K562 (cell line): Measurements from ENCODE around the gene DHPS. TPM values are rescaled to one million over a fixed set of nuclear protein-coding genes. Genes with fewer than 3 reads are reported as not detected.
A peak's percentile ranks its signal among the peaks of the same experiment; 100 is the strongest.

Experiments used
- ATAC-seq: fragments of 200-7000 bp; cut with Tn5 transposase; 3 replicates; pipeline ENCODE4 v1.9.1; 2020; ENCODE audit warnings: moderate library complexity
- BruUV-seq: library from RNA; stranded (reverse); fragments of 400-500 nt; replicated peaks from 2 replicates; lab custom pipeline; 2021; lab: Mats Ljungman, UMichigan
- CTCF ChIA-PET: fragments of 300-600 bp; formaldehyde crosslinking; extraction: SDS; loops from one replicate; lab custom pipeline; 2021; ENCODE audit warnings: low intra/inter-chr PET ratio; lab: Yijun Ruan, JAX
- POLR2A ChIA-PET: fragments of 300-600, 350-650 bp; sonication (Branson Sonifier 250); formaldehyde crosslinking; extraction: SDS; loops from one replicate; lab custom pipeline; 2021; ENCODE audit warnings: antibody characterized with exemption, inconsistent platforms; lab: Yijun Ruan, JAX
- DNase-seq, 4 experiments: peaks; one replicate each; pipeline versions ENCODE4 v3.0.0 to v3.0.0-alpha.2; 2011 to 2018; ENCODE audit warnings: low spot score in 3 of 4, mixed read lengths in 3 of 4; ENCODE audit errors: extremely low read depth in 1 of 4
- FAIRE-seq: peaks from 2 replicates; lab custom pipeline; 2011; peaks lifted over from hg19 to GRCh38; lab: Jason Lieb, UNC
- H2AFZ ChIP-seq: 2 replicates; pipeline ENCODE4 v1.6.0; 2011; ENCODE audit warnings: low read depth, low read length, control low read depth, inconsistent platforms
- H3K27ac ChIP-seq: fragments of 200-600 bp; 3 replicates; pipeline ENCODE4 v1.8.0; 2011; ENCODE audit warnings: low read depth, mild to moderate bottlenecking, control low read depth, inconsistent platforms, low read length, moderate library complexity, mixed read lengths; ENCODE audit errors: extremely low read depth
- H3K27me3 ChIP-seq, 2 experiments: fragments of 300-600 bp in 1 of 2; 2 replicates in 1 of 2; 3 replicates in 1 of 2; pipeline versions ENCODE4 v1.6.0 to v1.8.0; 2011; ENCODE audit warnings: inconsistent platforms in 2 of 2, low read length in 2 of 2, mild to moderate bottlenecking in 1 of 2, mixed read lengths in 1 of 2, moderate library complexity in 1 of 2; ENCODE audit not compliant: control insufficient read depth in 2 of 2, insufficient read depth in 2 of 2
- H3K36me3 ChIP-seq: fragments of 300-600 bp; 3 replicates; pipeline ENCODE4 v1.8.0; 2011; ENCODE audit warnings: mild to moderate bottlenecking, low read length, inconsistent platforms; ENCODE audit not compliant: control insufficient read depth, insufficient read depth
- H3K4me1 ChIP-seq, 2 experiments: fragments of 200-600 bp in 1 of 2; replicated peaks in 1 of 2; 2 replicates in 1 of 2; 3 replicates in 1 of 2; pipeline versions ENCODE4 v1.5.1 to v1.8.0; 2011; ENCODE audit warnings: inconsistent platforms in 2 of 2, low read length in 2 of 2, mild to moderate bottlenecking in 1 of 2, mixed read lengths in 1 of 2, moderate library complexity in 1 of 2; ENCODE audit not compliant: control insufficient read depth in 2 of 2, insufficient read depth in 2 of 2
- H3K4me2 ChIP-seq: 2 replicates; pipeline ENCODE4 v1.6.1; 2011; ENCODE audit warnings: low read length, control low read depth, inconsistent platforms, mixed read lengths; ENCODE audit not compliant: insufficient read depth
- H3K4me3 ChIP-seq: fragments of 200-600 bp; sonication (generic), shearing (Covaris generic); 2 replicates; pipeline ENCODE4 v1.5.1; 2016; ENCODE audit warnings: control low read depth, inconsistent platforms
- H3K79me2 ChIP-seq: fragments of 200-600 bp; 3 replicates; pipeline ENCODE4 v1.8.0; 2011; ENCODE audit warnings: low read length, inconsistent platforms; ENCODE audit not compliant: control insufficient read depth, insufficient read depth
- H3K9ac ChIP-seq, 2 experiments: 2 replicates each; pipeline versions ENCODE4 v1.6.0 to v1.6.1; 2011; ENCODE audit warnings: low read depth in 2 of 2, low read length in 2 of 2, control low read depth in 1 of 2, inconsistent platforms in 1 of 2, mild to moderate bottlenecking in 1 of 2, mixed read lengths in 1 of 2; ENCODE audit not compliant: insufficient read depth in 1 of 2
- H3K9me1 ChIP-seq: one replicate; pipeline ENCODE4 v1.6.0; 2011; ENCODE audit warnings: inconsistent platforms, mild to moderate bottlenecking, low read length, moderate library complexity; ENCODE audit not compliant: control insufficient read depth, insufficient read depth
- H3K9me3 ChIP-seq: replicated peaks from 2 replicates; pipeline ENCODE4 v1.5.1; 2011; ENCODE audit warnings: low read depth, low read length, inconsistent platforms; ENCODE audit not compliant: control insufficient read depth, insufficient read depth
- H4K20me1 ChIP-seq: replicated peaks from 2 replicates; pipeline ENCODE4 v1.6.1; 2011; ENCODE audit warnings: low read length, inconsistent platforms, mixed read lengths; ENCODE audit not compliant: control insufficient read depth, insufficient read depth
- BRD4 ChIP-seq: fragments of 200-600 bp; sonication (generic); IDR thresholded peaks from 2 replicates; pipeline ENCODE4 v1.6.1; 2017; ENCODE audit warnings: inconsistent platforms
- CBX1 ChIP-seq: sonication (generic); IDR thresholded peaks from 2 replicates; pipeline ENCODE4 v1.6.1; 2016; ENCODE audit warnings: antibody characterized with exemption, low read depth, mild to moderate bottlenecking
- HSF4 ChIP-seq: fragments of 250-450 bp; sonication (Bioruptor Pico); IDR thresholded peaks from 2 replicates; pipeline ENCODE4 v2.1.2; 2022; ENCODE audit warnings: mild to moderate bottlenecking, moderate library complexity, borderline replicate concordance
- KLF13 ChIP-seq: fragments of 450-650 bp; IDR thresholded peaks from 2 replicates; pipeline ENCODE4 v1.6.1; 2016; ENCODE audit warnings: missing genetic modification characterization, low read depth, mild to moderate bottlenecking, missing compliant biosample characterization, moderate library complexity, borderline replicate concordance
- NFIC ChIP-seq: fragments of 450-650 bp; IDR thresholded peaks from 2 replicates; pipeline ENCODE4 v1.6.1; 2017; ENCODE audit warnings: mild to moderate bottlenecking, inconsistent platforms
- POLR3G ChIP-seq: IDR thresholded peaks from 2 replicates; pipeline ENCODE4 v1.6.1; 2011; ENCODE audit not compliant: insufficient read length, insufficient replicate concordance; ENCODE audit errors: extremely low read depth
- PRMT5 ChIP-seq: sonication (generic); formaldehyde crosslinking; IDR thresholded peaks from 2 replicates; pipeline ENCODE4 v1.5.0; 2020; ENCODE audit warnings: missing genetic modification reagents
- RBM39 ChIP-seq: fragments of 200-400 bp; formaldehyde crosslinking; optimal IDR thresholded peaks from 2 replicates; pipeline ENCODE3; 2018; ENCODE audit warnings: low read depth, low read length
- ZNF165 ChIP-seq: fragments of 250-450 bp; sonication (Bioruptor Pico); IDR thresholded peaks from 2 replicates; pipeline ENCODE4 v1.4.0; 2020; ENCODE audit warnings: borderline replicate concordance
- ZNF324 ChIP-seq: fragments of 250-450 bp; sonication (Bioruptor Pico); IDR thresholded peaks from 2 replicates; pipeline ENCODE4 v1.4.0; 2020; ENCODE audit warnings: mild to moderate bottlenecking
- WGBS: fragments of 100-300 bp; shearing (Covaris generic); methylation state at CpG from one replicate; pipeline ENCODE4 v1.1.6; 2016; ENCODE audit warnings: low coverage, mixed read lengths; ENCODE audit not compliant: insufficient coverage; ENCODE audit errors: missing lambda C conversion rate; 5-methylcytosine and 5-hydroxymethylcytosine counted together
- in situ Hi-C: fragments of 300-500 bp; cut with MboI; formaldehyde crosslinking; loops from 4 replicates; pipeline ENCODE4 v1.15.0; 2018; ENCODE audit warnings: inconsistent platforms, mixed read lengths
- intact Hi-C: fragments of 100-400 bp; cut with micrococcal nuclease; formaldehyde crosslinking; loops from 2 replicates; pipeline ENCODE4 v1.14.2; 2022
- polyA plus RNA-seq, 8 experiments: library from polyadenylated mRNA; depleted of rRNA in 4 of 8; stranded (reverse) in 5 of 8; unstranded in 3 of 8; fragments of >200 nt; fragmentation: Nextera tagmentation in 2 of 8; fragmentation: Illumina TruSeq in 1 of 8; extraction: Ambion mirVana in 2 of 8; extraction: Trizol in 1 of 8; gene quantifications; 2 replicates each; pipeline versions ENCODE4 v1.2.1 to v1.2.3, GENCODE V29; 2011 to 2014; ENCODE audit warnings: inconsistent platforms in 1 of 8, missing spikeins in 1 of 8
- total RNA-seq, 7 experiments: library from RNA; depleted of rRNA in 6 of 7; stranded (reverse); fragments of >200 nt in 6 of 7; fragmentation: Illumina TruSeq in 2 of 7; extraction: Trizol in 2 of 7; gene quantifications; 2 replicates each; pipeline versions ENCODE4 v1.2.1 to v1.2.3, GENCODE V29; 2011 to 2021; ENCODE audit warnings: low replicate concordance in 1 of 7
- TF ChIP-seq, protein P1 (sequence below), 2 experiments: fragments of 450-650 bp; IDR thresholded peaks; 2 replicates each; pipeline ENCODE4 v1.6.1; 2016
- TF ChIP-seq, protein P2 (sequence below): fragments of 450-650 bp; IDR thresholded peaks from 2 replicates; pipeline ENCODE4 v1.7.1; 2018; ENCODE audit warnings: mild to moderate bottlenecking, low read depth; ENCODE audit not compliant: partially characterized antibody
- TF ChIP-seq, protein P3 (sequence below): fragments of 250-450 bp; sonication (Bioruptor Pico); IDR thresholded peaks from 2 replicates; pipeline ENCODE4 v1.5.0; 2021; ENCODE audit warnings: mild to moderate bottlenecking, borderline replicate concordance
- TF ChIP-seq, protein P4 (sequence below): fragments of 450-650 bp; formaldehyde crosslinking; IDR thresholded peaks from 2 replicates; pipeline ENCODE4 v1.4.0; 2020; ENCODE audit warnings: mild to moderate bottlenecking, moderate library complexity

DHPS gene
- total and polyA plus RNA-seq, 9 of the 15 experiments (the other 6 are each of a cell fraction or from before 2014, with no cell fraction given), result 47.1 to 110 (median 79.9) TPM

DNA sequence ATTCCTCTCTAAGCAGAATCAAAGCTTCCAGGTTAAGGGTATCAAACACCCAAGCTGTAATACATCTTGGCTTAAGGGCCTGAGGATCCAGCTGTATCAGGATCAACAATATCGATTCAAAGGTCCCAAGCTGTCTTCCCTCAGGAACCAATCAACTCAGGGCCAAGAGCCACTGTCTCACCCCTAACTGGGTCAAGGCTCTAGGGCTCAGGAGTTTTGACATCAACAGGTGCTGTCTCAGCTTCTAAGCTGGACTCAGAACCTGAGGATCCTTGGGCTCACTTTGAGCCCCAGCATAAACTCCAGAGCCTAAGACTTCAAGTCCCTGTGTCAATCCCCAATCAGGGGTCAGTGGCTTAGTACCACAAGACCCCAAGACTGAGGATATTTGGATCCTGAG is 13.8 kb upstream of the DHPS start:
- peak overlapping the region; percentile 42 to 93; a peak in 3 of 4 replicates for H3K9ac ChIP-seq
- no peaks in the 10 kb centered on the region; a peak in 1 of 5 replicates for H3K27me3 ChIP-seq
- H3K9me1 ChIP-seq, result no peaks in the 10 kb centered on the region
- in situ Hi-C loops, result no loop called here
- CTCF ChIA-PET, result no interaction called here
- H3K9me3 ChIP-seq, result no peaks in the 10 kb centered on the region
- no peak for TF ChIP-seq RBM39
- TF ChIP-seq, protein P1, sequence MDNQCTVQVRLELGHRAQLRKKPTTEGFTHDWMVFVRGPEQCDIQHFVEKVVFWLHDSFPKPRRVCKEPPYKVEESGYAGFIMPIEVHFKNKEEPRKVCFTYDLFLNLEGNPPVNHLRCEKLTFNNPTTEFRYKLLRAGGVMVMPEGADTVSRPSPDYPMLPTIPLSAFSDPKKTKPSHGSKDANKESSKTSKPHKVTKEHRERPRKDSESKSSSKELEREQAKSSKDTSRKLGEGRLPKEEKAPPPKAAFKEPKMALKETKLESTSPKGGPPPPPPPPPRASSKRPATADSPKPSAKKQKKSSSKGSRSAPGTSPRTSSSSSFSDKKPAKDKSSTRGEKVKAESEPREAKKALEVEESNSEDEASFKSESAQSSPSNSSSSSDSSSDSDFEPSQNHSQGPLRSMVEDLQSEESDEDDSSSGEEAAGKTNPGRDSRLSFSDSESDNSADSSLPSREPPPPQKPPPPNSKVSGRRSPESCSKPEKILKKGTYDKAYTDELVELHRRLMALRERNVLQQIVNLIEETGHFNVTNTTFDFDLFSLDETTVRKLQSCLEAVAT (IDR thresholded peaks at IDR 0.05), result no peak
- TF ChIP-seq, protein P2, sequence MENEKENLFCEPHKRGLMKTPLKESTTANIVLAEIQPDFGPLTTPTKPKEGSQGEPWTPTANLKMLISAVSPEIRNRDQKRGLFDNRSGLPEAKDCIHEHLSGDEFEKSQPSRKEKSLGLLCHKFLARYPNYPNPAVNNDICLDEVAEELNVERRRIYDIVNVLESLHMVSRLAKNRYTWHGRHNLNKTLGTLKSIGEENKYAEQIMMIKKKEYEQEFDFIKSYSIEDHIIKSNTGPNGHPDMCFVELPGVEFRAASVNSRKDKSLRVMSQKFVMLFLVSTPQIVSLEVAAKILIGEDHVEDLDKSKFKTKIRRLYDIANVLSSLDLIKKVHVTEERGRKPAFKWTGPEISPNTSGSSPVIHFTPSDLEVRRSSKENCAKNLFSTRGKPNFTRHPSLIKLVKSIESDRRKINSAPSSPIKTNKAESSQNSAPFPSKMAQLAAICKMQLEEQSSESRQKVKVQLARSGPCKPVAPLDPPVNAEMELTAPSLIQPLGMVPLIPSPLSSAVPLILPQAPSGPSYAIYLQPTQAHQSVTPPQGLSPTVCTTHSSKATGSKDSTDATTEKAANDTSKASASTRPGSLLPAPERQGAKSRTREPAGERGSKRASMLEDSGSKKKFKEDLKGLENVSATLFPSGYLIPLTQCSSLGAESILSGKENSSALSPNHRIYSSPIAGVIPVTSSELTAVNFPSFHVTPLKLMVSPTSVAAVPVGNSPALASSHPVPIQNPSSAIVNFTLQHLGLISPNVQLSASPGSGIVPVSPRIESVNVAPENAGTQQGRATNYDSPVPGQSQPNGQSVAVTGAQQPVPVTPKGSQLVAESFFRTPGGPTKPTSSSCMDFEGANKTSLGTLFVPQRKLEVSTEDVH, result no peak
- TF ChIP-seq BRD4, result no peak
- no peak for TF ChIP-seq PRMT5
- TF ChIP-seq HSF4 (CRISPR knock-in tag), result no peak
- no peak for TF ChIP-seq ZNF165
- TF ChIP-seq, protein P3, sequence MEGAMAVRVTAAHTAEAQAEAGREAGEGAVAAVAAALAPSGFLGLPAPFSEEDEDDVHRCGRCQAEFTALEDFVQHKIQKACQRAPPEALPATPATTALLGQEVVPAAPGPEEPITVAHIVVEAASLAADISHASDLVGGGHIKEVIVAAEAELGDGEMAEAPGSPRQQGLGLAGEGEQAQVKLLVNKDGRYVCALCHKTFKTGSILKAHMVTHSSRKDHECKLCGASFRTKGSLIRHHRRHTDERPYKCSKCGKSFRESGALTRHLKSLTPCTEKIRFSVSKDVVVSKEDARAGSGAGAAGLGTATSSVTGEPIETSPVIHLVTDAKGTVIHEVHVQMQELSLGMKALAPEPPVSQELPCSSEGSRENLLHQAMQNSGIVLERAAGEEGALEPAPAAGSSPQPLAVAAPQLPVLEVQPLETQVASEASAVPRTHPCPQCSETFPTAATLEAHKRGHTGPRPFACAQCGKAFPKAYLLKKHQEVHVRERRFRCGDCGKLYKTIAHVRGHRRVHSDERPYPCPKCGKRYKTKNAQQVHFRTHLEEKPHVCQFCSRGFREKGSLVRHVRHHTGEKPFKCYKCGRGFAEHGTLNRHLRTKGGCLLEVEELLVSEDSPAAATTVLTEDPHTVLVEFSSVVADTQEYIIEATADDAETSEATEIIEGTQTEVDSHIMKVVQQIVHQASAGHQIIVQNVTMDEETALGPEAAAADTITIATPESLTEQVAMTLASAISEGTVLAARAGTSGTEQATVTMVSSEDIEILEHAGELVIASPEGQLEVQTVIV (CRISPR knock-in tag), result no peak
- no peak for TF ChIP-seq POLR3G
- TF ChIP-seq ZNF324 (CRISPR knock-in tag), result no peak
- TF ChIP-seq NFIC, result no peak
- TF ChIP-seq, protein P4, sequence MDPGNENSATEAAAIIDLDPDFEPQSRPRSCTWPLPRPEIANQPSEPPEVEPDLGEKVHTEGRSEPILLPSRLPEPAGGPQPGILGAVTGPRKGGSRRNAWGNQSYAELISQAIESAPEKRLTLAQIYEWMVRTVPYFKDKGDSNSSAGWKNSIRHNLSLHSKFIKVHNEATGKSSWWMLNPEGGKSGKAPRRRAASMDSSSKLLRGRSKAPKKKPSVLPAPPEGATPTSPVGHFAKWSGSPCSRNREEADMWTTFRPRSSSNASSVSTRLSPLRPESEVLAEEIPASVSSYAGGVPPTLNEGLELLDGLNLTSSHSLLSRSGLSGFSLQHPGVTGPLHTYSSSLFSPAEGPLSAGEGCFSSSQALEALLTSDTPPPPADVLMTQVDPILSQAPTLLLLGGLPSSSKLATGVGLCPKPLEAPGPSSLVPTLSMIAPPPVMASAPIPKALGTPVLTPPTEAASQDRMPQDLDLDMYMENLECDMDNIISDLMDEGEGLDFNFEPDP, result no peak
- no peak for TF ChIP-seq CBX1
- no peak for TF ChIP-seq KLF13
- H2AFZ ChIP-seq, result no peak overlapping the region
- no peak for ATAC-seq
- H3K4me3 ChIP-seq, result peak overlapping the region; percentile 82
- peak overlapping the region; percentile 91 for H3K4me2 ChIP-seq
- no peak for FAIRE-seq
- 50% methylated on average over 1 of the region's 1 CpG for WGBS
- POLR2A ChIA-PET, result interaction anchor here (0.7 to 2.6 kb wide), 3 partner anchors 10 to 488 kb away, joined by 3 to 21 read pairs (median 4); no protein-coding TSS in a partner anchor
- no peak for DNase-seq
- H4K20me1 ChIP-seq, result no peaks in the 10 kb centered on the region
- peaks cover 7% of the 10 kb centered on the region; the same call in 1 of the 3 replicates for H3K79me2 ChIP-seq
- peak overlapping the region; percentile 22; the same call in 2 of the 3 replicates for H3K27ac ChIP-seq
- peaks cover 0 to 30% of the 10 kb centered on the region in 2 experiments; a peak in 3 of 5 replicates for H3K4me1 ChIP-seq
- intact Hi-C loops, result no loop called here
- no TSS peak for BruUV-seq
- H3K36me3 ChIP-seq, result peaks cover 50% of the 10 kb centered on the region
